ENCODE data around the gene EGFL6.

Gene EGFL6

GRCh38 chrX:13569479-13570260 is at the start of gene EGFL6:
TSS of gene EGFL6 (plus strand) at chrX:13569601. CDS start at chrX:13569862, 261 bp downstream.
- no peak within 1 kb of the TSS for H3K27ac Mint-ChIP-seq
- peaks cover 7% of the 10 kb centered on the region for H3K4me1 Mint-ChIP-seq

GRCh38 chrX:13520351-13520750 is 49.0 kb upstream of the EGFL6 start:
- no peak overlapping the region for H3K27ac Mint-ChIP-seq
- no peaks in the 10 kb centered on the region for H3K4me1 Mint-ChIP-seq
- H3K36me3 Mint-ChIP-seq = no peaks in the 10 kb centered on the region
- no peaks in the 10 kb centered on the region for H3K27me3 Mint-ChIP-seq
- H3K4me3 Mint-ChIP-seq = no peak overlapping the region
- no peaks in the 10 kb centered on the region for H3K9me3 Mint-ChIP-seq

More at GRCh38 chrX:13569479-13570260, at the start of gene EGFL6:
- Mint-ChIP-seq H3K4me3 (peak within 1 kb of the TSS; percentile 55), H3K27me3 (peaks cover 19% of the 10 kb centered on the region), H3K9me3 (no peaks in the 10 kb centered on the region), H3K36me3 (no peaks in the 10 kb centered on the region)

GRCh38 chrX:13520936-13521335 is 48.5 kb upstream of the EGFL6 start:
- no peak overlapping the region for H3K4me3 Mint-ChIP-seq

GRCh38 chrX:13522811-13523210 is 46.6 kb upstream of the EGFL6 start:
- Mint-ChIP-seq H3K4me1 (no peaks in the 10 kb centered on the region), H3K36me3 (no peaks in the 10 kb centered on the region), H3K27ac (no peak overlapping the region), H3K9me3 (no peaks in the 10 kb centered on the region), H3K27me3 (no peaks in the 10 kb centered on the region), H3K4me3 (no peak overlapping the region)

More at GRCh38 chrX:13520936-13521335, 48.5 kb upstream of the EGFL6 start:
- no peaks in the 10 kb centered on the region for H3K9me3 Mint-ChIP-seq
- no peak overlapping the region for H3K27ac Mint-ChIP-seq
- no peaks in the 10 kb centered on the region for H3K36me3 Mint-ChIP-seq
- no peaks in the 10 kb centered on the region for H3K27me3 Mint-ChIP-seq
- no peaks in the 10 kb centered on the region for H3K4me1 Mint-ChIP-seq

GRCh38 chrX:13533726-13534125 is 35.7 kb upstream of the EGFL6 start:
- H3K9me3 Mint-ChIP-seq = no peaks in the 10 kb centered on the region
- peak overlapping the region; percentile 59 for H3K27ac Mint-ChIP-seq
- H3K27me3 Mint-ChIP-seq = peaks cover 1% of the 10 kb centered on the region
- no peaks in the 10 kb centered on the region for H3K36me3 Mint-ChIP-seq
- no peaks in the 10 kb centered on the region for H3K4me1 Mint-ChIP-seq
- H3K4me3 Mint-ChIP-seq = no peak overlapping the region

GRCh38 chrX:13535376-13536165 is 33.8 kb upstream of the EGFL6 start:
- H3K36me3 Mint-ChIP-seq = no peaks in the 10 kb centered on the region
- no peak overlapping the region for H3K27ac Mint-ChIP-seq
- H3K4me3 Mint-ChIP-seq = no peak overlapping the region
- H3K9me3 Mint-ChIP-seq = no peaks in the 10 kb centered on the region
- no peaks in the 10 kb centered on the region for H3K27me3 Mint-ChIP-seq
- H3K4me1 Mint-ChIP-seq = no peaks in the 10 kb centered on the region

- H3K27me3 Mint-ChIP-seq = no peaks in the 10 kb centered on the region
- no peaks in the 10 kb centered on the region for H3K4me1 Mint-ChIP-seq
- H3K27ac Mint-ChIP-seq = no peak overlapping the region
- H3K36me3 Mint-ChIP-seq = no peaks in the 10 kb centered on the region
- no peaks in the 10 kb centered on the region for H3K9me3 Mint-ChIP-seq
- no peak overlapping the region for H3K4me3 Mint-ChIP-seq
These were observed 32.9 kb upstream of the EGFL6 start for GRCh38 chrX:13536551-13536950.

GRCh38 chrX:13538414-13538813 is 31.0 kb upstream of the EGFL6 start:
- Mint-ChIP-seq H3K27ac (no peak overlapping the region), H3K36me3 (no peaks in the 10 kb centered on the region), H3K4me1 (no peaks in the 10 kb centered on the region), H3K27me3 (no peaks in the 10 kb centered on the region), H3K4me3 (no peak overlapping the region), H3K9me3 (no peaks in the 10 kb centered on the region)

DNA sequence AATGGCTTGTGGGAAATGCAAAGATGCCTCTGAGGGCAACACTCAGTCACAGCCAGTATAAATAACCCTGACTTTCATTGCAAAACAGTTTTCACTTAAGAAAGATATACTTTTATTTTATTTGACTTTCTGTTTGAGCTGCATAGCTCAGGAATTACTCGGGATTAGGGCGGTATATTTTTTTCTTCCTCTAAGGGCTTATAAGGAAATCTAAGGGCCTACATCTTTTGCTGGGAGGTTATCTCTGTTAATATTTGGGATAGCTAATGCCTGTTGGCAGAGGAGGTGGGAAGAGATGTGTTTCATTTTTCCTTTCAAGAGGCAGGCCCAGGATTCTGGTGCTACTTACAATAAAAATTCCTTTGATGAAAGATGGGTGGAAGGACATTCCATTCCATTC is 28.8 kb upstream of the EGFL6 start:
- no peak overlapping the region for H3K27ac Mint-ChIP-seq
- H3K27me3 Mint-ChIP-seq = no peaks in the 10 kb centered on the region
- H3K36me3 Mint-ChIP-seq = no peaks in the 10 kb centered on the region
- H3K4me3 Mint-ChIP-seq = no peak overlapping the region
- H3K4me1 Mint-ChIP-seq = no peaks in the 10 kb centered on the region
- no peaks in the 10 kb centered on the region for H3K9me3 Mint-ChIP-seq

DNA sequence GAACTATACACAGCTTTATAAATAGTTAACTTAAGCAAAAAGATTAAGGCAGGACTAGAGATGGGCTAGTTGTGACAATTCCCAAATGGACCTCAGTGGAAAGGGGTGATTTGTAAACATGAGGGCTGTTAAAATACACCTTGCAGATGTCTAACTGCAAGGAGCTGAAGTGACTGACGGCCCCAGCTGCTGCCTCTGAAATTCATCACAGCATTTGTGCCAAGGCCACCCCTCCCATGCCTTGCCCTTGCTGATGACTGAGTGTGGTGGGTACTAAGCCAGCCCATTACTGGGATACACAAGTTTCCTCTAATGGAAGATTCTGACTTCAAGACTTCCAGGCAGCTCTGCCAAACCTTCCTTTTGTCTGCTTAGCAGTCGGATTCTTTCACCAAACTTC is 23.7 kb upstream of the EGFL6 start:
- H3K27me3 Mint-ChIP-seq = peaks cover 7% of the 10 kb centered on the region
- no peaks in the 10 kb centered on the region for H3K9me3 Mint-ChIP-seq
- H3K27ac Mint-ChIP-seq = no peak overlapping the region
- H3K4me3 Mint-ChIP-seq = no peak overlapping the region
- peaks cover 8% of the 10 kb centered on the region for H3K4me1 Mint-ChIP-seq
- H3K36me3 Mint-ChIP-seq = no peaks in the 10 kb centered on the region

DNA sequence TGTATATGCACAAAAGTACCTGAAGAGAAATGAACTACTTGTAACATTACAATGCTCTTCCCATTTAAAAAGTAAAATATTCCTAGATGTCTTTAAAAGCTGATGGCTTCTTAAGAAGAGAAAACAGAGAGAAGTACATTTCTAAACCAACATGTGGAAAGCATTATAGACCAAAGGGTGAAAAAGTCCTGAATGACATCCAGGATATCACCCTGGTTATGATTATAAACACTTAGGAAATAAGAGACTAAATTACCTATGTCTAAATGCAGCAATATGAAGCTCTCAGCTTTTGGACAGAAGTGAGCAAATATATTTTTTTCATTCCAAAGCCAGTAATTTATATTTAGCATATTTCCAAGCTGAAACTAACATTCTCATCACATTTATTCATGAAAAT is 21.7 kb upstream of the EGFL6 start:
- Mint-ChIP-seq H3K9me3 (no peaks in the 10 kb centered on the region), H3K27ac (no peak overlapping the region)

GRCh38 chrX:13550346-13550745 is 19.1 kb upstream of the EGFL6 start:
- Mint-ChIP-seq H3K27me3 (peaks cover 7% of the 10 kb centered on the region), H3K9me3 (no peaks in the 10 kb centered on the region), H3K4me1 (peaks cover 8% of the 10 kb centered on the region), H3K27ac (no peak overlapping the region), H3K4me3 (no peak overlapping the region), H3K36me3 (no peaks in the 10 kb centered on the region)

More for the DNA sequence above, 21.7 kb upstream of the EGFL6 start:
- Mint-ChIP-seq H3K27me3 (peaks cover 7% of the 10 kb centered on the region), H3K4me1 (peaks cover 8% of the 10 kb centered on the region), H3K4me3 (no peak overlapping the region), H3K36me3 (no peaks in the 10 kb centered on the region)

DNA sequence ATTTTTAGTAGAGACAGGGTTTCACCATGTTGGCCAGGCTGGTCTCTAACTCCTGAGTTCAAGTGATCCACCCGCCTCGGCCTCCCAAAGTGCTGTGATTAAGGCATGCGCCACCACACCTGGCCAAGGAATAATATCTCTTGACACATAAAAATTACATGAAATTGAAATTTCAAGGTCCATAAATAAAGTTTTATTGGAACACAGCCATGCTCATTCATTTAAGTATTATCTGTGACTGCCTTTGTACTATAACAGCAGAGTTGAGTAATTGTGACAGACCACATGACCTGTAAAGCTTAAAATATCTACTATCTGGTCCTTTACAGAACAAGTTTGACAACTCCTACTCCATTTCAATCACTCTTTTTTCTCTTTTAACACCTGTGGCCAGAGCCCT is 17.8 kb upstream of the EGFL6 start:
- H3K27me3 Mint-ChIP-seq = peaks cover 7% of the 10 kb centered on the region

DNA sequence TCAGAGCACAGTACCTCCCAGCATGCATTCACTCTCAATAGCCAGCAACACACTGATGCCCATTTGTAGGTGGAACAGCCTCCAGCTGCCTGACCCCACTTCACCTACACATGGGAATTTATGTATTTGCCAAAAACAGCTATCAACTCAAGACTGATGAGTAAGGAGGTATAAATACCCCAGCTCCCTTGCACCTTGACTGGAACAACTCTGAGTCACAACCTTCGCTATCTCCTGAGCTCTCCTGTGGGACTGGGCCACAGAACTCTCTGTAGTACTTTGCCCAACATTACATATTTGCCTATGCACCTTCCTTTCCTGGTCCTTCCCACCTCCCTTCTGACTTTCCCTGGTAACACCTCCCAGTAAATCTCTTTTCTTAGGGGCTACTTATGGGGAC is 16.5 kb upstream of the EGFL6 start:
- no peak overlapping the region for H3K4me3 Mint-ChIP-seq
- no peak overlapping the region for H3K27ac Mint-ChIP-seq
- no peaks in the 10 kb centered on the region for H3K36me3 Mint-ChIP-seq
- peaks cover 8% of the 10 kb centered on the region for H3K4me1 Mint-ChIP-seq
- H3K27me3 Mint-ChIP-seq = peaks cover 11% of the 10 kb centered on the region
- H3K9me3 Mint-ChIP-seq = no peaks in the 10 kb centered on the region

More for the DNA sequence above, 17.8 kb upstream of the EGFL6 start:
- Mint-ChIP-seq H3K9me3 (no peaks in the 10 kb centered on the region), H3K4me3 (no peak overlapping the region), H3K4me1 (peaks cover 8% of the 10 kb centered on the region), H3K36me3 (no peaks in the 10 kb centered on the region), H3K27ac (no peak overlapping the region)

DNA sequence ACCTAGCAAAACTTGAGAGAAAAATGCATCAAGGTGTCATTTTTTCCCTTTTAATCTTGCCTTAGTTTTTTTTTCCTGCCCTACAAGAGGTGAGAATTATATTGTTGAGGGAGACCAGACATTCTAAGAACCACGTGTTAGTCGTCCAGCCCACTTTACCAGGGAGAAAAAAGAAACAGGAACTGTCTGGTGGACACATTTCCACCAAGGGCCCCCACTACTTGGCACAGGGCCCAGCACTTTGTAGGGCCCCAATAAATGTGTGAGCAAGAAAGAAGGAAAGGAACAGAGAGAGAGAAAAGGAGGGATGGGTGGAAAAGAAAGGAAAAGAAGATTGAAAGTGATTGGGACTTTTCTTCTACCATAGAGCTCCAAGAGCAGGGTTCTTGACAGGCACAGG is 3.9 kb upstream of the EGFL6 start:
- Mint-ChIP-seq H3K4me1 (peaks cover 7% of the 10 kb centered on the region), H3K36me3 (no peaks in the 10 kb centered on the region), H3K27ac (no peak overlapping the region), H3K27me3 (peaks cover 22% of the 10 kb centered on the region), H3K4me3 (no peak overlapping the region), H3K9me3 (no peaks in the 10 kb centered on the region)

DNA sequence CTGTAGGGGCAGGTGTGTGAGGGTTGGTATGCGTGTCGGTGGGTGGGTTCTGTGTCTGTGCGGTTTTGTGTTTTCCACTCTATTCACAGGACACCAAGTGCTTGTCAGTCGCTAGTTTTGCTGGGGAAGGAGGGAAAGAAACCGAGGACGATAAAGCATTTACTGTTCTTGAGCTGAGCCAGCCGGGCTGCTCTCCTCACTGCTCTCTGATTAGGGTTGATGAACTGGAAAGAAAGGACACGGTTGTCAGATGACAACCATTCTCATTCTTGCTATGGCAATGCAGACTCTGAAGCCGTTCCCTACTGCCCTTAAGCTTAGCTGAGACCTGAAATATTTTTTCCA is 832 bp downstream of the EGFL6 start:
- no peaks in the 10 kb centered on the region for H3K9me3 Mint-ChIP-seq
- H3K36me3 Mint-ChIP-seq = no peaks in the 10 kb centered on the region
- H3K4me3 Mint-ChIP-seq = peak overlapping the region; percentile 55
- H3K4me1 Mint-ChIP-seq = peaks cover 7% of the 10 kb centered on the region
- H3K27ac Mint-ChIP-seq = no peak overlapping the region
- H3K27me3 Mint-ChIP-seq = peaks cover 19% of the 10 kb centered on the region
